HG03045 (cell line): ENCODE measurements around the gene WHRN.

Experiments used
- ATAC-seq: cut with Tn5 transposase; IDR thresholded peaks from one replicate; pipeline ENCODE4 v1.9.1; 2021; ENCODE audit warnings: mild to moderate bottlenecking, moderate library complexity; ENCODE audit not compliant: unreplicated experiment

WHRN gene

GRCh38 chr9:114385397-114386181 is 119.7 kb downstream of the WHRN start:
- ATAC-seq = peak; percentile 88

GRCh38 chr9:114384836-114385396 is 120.4 kb downstream of the WHRN start:
- no peak for ATAC-seq

GRCh38 chr9:114384341-114384740 is 120.9 kb downstream of the WHRN start:
- ATAC-seq = no peak

GRCh38 chr9:114383521-114384231 is 121.6 kb downstream of the WHRN start:
- no peak for ATAC-seq

- ATAC-seq = no peak
These were observed 122.4 kb downstream of the WHRN start for GRCh38 chr9:114382699-114383520.

GRCh38 chr9:114378883-114379282 is 126.4 kb downstream of the WHRN start:
- no peak for ATAC-seq

- no peak for ATAC-seq
These were observed 127.3 kb downstream of the WHRN start for GRCh38 chr9:114378016-114378415.

- no peak for ATAC-seq
These were observed 128.5 kb downstream of the WHRN start for GRCh38 chr9:114376586-114377445.

GRCh38 chr9:114375386-114376175 is 129.7 kb downstream of the WHRN start:
- ATAC-seq = no peak

GRCh38 chr9:114374936-114375335 is 130.3 kb downstream of the WHRN start:
- ATAC-seq = no peak

GRCh38 chr9:114373960-114374730 is 131.1 kb downstream of the WHRN start:
- ATAC-seq = no peak

GRCh38 chr9:114372921-114373448 is 132.3 kb downstream of the WHRN start:
- peak; percentile 84 for ATAC-seq

GRCh38 chr9:114371973-114372917 is 133.0 kb downstream of the WHRN start:
- no peak for ATAC-seq

GRCh38 chr9:114371343-114371944 is 133.8 kb downstream of the WHRN start:
- ATAC-seq = no peak

GRCh38 chr9:114370968-114371320 is 134.3 kb downstream of the WHRN start:
- no peak for ATAC-seq

GRCh38 chr9:114370251-114370967 is 134.9 kb downstream of the WHRN start:
- ATAC-seq = no peak
